WI38 (cell line): ENCODE data around the gene BCL11B.

Experiments used
- H3K4me3 ChIP-seq: 2 replicates; pipeline ENCODE4 v1.5.1; 2011; ENCODE audit warnings: low read depth, mild to moderate bottlenecking, control low read depth, low read length
- CTCF ChIP-seq: IDR thresholded peaks from 2 replicates; pipeline ENCODE4 v1.5.1; 2012; ENCODE audit warnings: low read depth, mild to moderate bottlenecking, control low read depth, low read length

The BCL11B gene

GRCh38 chr14:99251721-99252120, 20.3 kb downstream of the BCL11B start:
- no peak overlapping the region for H3K4me3 ChIP-seq
- TF ChIP-seq CTCF, result no peak

GRCh38 chr14:99250636-99251208, 21.3 kb downstream of the BCL11B start:
- no peak for TF ChIP-seq CTCF
- no peak overlapping the region for H3K4me3 ChIP-seq

- H3K4me3 ChIP-seq, result no peak overlapping the region
- TF ChIP-seq CTCF, result no peak
Observed at GRCh38 chr14:99249389-99249788, 22.6 kb downstream of the BCL11B start.

GRCh38 chr14:99248761-99249171, 23.2 kb downstream of the BCL11B start:
- TF ChIP-seq CTCF, result no peak

GRCh38 chr14:99247772-99248171, 24.2 kb downstream of the BCL11B start:
- no peak for TF ChIP-seq CTCF
- H3K4me3 ChIP-seq, result no peak overlapping the region

More at GRCh38 chr14:99248761-99249171, 23.2 kb downstream of the BCL11B start:
- no peak overlapping the region for H3K4me3 ChIP-seq

GRCh38 chr14:99247101-99247729, 24.8 kb downstream of the BCL11B start:
- no peak overlapping the region for H3K4me3 ChIP-seq
- no peak for TF ChIP-seq CTCF

- no peak overlapping the region for H3K4me3 ChIP-seq
- no peak for TF ChIP-seq CTCF
Observed at GRCh38 chr14:99246536-99247097, 25.4 kb downstream of the BCL11B start.
